EL (cell line): ENCODE data around the gene CFLAR.

Source experiments
- DNase-seq: peaks from one replicate; pipeline ENCODE4 v3.0.0-alpha.2; 2016

CFLAR gene

GRCh38 chr2:201223089-201224073, 107.4 kb downstream of the CFLAR start:
- no peak for DNase-seq
